Activated naive CD4-positive, alpha-beta T cell treated with Interleukin-2 at 50 U/mL for 16 hours (primary cell): ENCODE measurements around the gene GRAMD1C.

Experiments used
- DNase-seq: peaks from one replicate; pipeline ENCODE4 v3.0.0-alpha.2; 2020

GRAMD1C gene

DNA sequence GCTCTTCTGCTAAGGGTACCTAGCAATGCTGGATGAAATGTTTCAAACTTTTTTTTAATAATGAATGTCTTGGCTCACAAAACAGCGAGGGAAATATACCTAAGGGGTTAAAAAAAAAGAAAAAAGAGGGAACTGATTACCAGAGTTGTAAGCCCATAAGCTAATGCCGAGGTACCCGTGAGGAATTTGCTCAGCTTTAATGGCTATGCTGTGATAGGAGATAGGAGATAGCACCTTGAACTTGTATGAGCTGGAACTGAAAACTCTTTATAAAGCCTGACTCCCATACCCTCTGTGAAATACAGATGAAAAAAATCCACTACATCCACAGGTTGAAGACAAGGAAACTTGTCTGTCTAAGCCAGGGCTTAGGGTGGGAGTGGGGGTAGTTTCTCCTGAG, 13.9 kb downstream of the GRAMD1C start:
- no peak for DNase-seq

DNA sequence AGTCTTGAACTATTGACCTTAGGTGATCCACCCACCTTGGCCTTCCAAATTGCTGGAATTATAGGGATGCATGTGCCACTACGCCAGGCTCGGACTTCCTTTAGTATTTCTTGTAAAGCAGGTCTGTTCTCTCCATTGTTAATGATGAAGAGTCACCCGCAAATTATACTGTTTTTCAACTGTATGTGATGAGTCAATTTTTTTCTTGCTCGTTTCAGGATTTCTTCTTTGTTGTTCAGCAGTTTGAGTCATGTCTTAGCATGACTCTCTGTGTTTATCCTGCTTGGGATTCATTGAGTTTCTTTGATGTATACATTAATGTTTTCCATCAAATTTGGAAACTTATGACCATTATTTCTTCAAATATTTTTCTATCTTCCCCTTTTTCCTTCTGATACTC, 28.9 kb downstream of the GRAMD1C start:
- no peak for DNase-seq

DNA sequence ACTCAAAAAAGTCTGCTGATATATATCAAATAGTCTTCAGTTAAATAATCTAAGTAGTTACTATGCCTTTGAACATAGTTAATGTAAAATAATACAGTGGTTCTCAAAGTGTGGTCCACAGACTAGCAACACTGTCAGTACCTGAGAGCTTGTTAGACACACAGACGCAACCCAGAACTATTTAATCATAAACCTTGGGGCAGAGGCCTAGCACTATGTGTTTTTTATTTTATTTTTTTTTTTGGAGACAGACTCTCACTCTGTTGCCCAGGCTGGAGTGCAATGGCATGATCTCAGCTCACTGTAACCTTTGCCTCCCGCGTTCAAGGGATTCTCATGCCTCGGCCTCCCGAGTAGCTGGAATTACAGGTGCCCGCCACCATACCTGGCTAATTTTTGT, 34.7 kb downstream of the GRAMD1C start:
- no peak for DNase-seq

DNA sequence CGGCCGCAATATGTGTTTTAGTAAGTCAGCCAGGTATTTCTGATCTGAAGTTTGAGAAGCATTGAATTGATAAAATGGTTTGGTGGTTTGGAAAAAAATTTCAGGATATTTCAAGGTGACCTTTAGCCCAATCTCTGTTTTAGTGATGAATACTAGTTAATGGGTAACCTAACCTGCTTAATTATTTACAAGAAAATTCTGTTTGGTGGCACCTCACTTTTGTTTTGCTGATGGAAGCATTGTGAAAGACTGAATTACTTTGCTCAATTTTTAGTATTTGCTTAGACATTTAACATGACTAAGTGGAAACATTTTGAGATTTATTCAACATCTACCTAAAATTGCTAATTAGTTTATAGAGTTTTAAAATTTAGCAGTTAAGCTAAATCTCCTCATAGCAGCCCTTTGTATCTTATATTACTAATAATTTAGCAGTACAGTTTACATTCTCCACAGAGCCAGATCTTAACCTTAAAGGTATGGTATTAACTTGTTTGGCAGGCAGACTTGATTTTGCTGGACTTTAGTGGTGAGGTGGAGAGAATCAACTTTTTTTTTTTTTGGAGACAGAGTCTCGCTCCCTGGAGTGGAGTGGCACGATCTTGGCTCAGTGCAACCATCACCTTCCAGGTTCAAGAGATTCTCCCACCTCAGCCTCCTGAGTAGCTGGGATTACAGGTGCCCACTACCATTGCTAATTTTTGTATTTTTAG, 35.4 kb downstream of the GRAMD1C start:
- no peak for DNase-seq

- DNase-seq: no peak
Measured at GRCh38 chr3:113878403-113878802, 39.8 kb downstream of the GRAMD1C start.

GRCh38 chr3:113885050-113885449, 46.5 kb downstream of the GRAMD1C start:
- no peak for DNase-seq

- DNase-seq: no peak
Measured at GRCh38 chr3:113890256-113890900, 51.8 kb downstream of the GRAMD1C start.

- no peak for DNase-seq
Measured at GRCh38 chr3:113894927-113895326, 56.3 kb downstream of the GRAMD1C start.

- no peak for DNase-seq
Measured at GRCh38 chr3:113895964-113896363, 57.4 kb downstream of the GRAMD1C start.

DNA sequence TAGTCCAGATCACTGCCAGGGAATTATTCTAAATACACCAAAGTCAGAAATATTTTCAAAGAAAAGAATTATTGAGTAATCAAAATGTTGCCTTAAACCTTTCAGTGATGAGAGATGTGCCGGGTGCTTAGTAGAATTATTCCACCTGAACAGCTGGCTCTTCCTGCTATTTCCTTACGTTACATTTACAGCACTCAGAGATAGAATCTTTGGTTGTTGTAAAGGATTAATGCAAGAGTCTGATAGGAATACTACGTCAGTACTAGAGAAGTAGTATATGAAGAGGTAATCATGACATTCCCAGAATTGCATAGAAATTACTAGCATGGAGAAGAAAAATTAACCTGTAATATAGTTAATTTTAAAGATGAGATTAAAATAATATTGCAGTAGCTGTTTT, 58.3 kb downstream of the GRAMD1C start:
- DNase-seq: no peak

DNA sequence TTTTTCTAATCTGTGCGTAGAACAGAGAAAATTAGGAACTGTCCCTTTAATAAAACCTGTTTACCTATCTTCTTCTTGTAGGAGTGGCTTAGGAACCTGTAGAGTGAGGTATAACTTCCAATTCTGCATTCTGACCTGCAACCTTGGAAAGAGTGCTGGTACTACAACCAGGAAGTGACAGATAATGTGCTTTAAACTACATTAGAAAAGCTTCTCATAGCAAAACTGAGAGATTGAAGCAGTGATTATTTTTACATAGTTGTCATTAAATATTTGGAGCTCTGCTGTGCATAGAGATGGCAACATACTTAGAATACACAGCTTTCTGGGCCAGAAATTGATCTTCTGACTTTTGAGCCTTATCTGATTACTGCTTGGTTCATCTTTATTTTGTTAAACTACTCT, 58.8 kb downstream of the GRAMD1C start:
- no peak for DNase-seq

DNA sequence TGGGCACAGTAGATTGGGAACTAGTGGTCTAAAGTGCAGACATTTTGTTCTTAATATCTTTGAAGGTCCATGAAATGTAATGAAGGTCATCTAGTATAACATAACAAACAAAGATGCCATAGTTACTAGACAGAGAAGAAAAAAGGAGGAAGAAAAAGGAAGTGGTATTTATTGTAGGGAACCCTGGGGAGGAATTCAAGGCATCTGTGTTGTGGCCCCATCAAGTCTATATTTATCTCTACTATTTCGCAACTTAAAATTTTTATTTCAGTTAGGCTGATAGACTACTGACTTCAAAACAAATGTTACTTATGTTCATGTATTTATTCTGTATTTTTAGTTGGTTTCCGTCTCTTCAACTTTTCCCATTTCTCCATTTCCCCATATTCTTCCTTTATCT, 60.3 kb downstream of the GRAMD1C start:
- no peak for DNase-seq

GRCh38 chr3:113906568-113907140, 68.1 kb downstream of the GRAMD1C start:
- no peak for DNase-seq

GRCh38 chr3:113908133-113908532, 69.5 kb downstream of the GRAMD1C start:
- DNase-seq: no peak

DNA sequence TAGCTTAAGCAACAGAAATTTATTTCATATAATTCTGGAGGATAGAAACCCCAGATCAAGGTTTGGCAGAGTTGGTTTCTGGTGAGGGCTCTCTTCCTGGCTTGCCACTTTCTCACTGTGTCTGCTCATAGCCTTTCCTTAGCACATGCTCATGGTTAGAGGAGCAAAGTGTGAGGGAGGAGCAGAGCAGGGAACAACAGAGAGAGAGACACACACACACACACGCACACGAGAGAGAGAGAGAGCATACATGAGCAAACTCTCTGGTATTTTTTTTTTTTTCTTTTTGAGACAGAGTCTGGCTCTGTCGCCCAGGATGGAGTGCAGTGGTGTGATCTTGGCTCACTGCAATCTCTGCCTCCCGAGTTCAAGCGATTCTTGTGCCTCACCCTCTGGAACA, 72.4 kb downstream of the GRAMD1C start:
- no peak for DNase-seq

DNA sequence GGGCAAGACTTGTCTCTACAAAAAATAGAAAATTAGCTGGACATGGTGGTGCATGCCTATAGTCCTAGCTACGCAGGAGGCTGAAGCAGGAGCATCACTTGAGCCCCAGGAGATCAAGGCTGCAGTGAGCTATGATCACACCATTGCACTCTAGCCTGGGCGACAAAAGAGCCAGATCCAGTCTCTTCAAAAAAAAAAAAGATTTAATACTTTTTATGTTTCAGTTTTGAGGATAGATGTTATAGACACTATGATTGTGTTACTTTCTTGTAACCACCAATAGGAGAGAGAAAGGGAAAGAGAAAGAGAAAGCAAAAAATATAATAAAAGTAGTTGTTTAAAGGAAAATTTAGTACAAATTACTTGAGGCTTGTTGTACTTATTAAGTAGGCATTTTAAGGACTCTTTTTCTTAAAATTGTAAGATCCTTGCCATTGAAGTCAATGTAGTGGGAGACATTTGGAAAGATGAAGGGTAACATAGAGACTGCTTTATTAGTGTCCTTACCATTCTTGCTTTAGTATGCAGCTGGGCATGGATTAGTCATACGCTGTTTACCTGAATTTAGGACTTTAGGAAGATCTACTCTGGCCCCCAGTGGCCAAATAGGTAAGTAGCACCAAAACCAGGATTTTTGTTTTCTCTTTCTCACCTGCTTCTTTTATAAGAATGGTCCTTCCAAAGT, 74.1 kb downstream of the GRAMD1C start:
- peak; percentile 4 for DNase-seq

GRCh38 chr3:113914646-113915045, 76.1 kb downstream of the GRAMD1C start:
- no peak for DNase-seq

GRCh38 chr3:113927556-113927955, 89.0 kb downstream of the GRAMD1C start:
- DNase-seq: no peak

- DNase-seq: no peak
Measured at GRCh38 chr3:113946831-113947230, 108.2 kb downstream of the GRAMD1C start.

DNA sequence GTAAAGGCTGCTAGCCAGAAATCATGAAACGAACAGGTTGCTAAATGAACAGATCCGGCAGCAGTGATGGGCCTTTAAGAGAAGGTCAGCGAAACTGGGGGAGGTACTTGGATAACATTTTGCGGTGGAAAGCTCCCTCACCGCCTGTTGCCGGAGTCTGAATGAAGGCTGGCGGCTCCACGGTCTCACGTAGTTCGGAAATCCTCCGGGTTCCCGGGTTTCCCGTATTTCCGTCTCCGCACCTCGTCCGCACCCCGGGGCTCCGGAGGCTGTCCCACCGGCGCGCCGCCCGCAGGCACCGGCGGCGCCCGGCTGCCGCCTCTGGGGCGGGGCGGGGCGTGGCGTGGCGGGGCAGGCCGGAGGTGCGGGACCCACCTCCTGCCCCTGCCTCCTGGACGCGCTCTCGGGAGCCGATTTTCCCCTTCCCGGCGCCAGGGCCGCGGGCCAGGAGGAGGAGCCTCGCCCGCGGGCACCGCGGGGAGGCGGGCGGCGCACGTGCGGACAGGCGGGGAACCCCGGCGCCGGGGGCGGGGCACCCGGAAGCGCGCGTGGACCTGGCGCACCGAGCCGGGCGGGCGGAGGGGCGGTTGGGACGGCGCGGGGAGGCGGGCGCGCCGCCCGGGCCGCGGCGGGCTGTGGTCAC, 108.9 kb downstream of the GRAMD1C start, which contains the start of gene ZDHHC23:
Gene ZDHHC23 (plus strand): TSS at position 642 of the 643 bp plus-strand sequence. CDS start 790 bp downstream, outside the sequence.
- peak; percentile 68 for DNase-seq

DNA sequence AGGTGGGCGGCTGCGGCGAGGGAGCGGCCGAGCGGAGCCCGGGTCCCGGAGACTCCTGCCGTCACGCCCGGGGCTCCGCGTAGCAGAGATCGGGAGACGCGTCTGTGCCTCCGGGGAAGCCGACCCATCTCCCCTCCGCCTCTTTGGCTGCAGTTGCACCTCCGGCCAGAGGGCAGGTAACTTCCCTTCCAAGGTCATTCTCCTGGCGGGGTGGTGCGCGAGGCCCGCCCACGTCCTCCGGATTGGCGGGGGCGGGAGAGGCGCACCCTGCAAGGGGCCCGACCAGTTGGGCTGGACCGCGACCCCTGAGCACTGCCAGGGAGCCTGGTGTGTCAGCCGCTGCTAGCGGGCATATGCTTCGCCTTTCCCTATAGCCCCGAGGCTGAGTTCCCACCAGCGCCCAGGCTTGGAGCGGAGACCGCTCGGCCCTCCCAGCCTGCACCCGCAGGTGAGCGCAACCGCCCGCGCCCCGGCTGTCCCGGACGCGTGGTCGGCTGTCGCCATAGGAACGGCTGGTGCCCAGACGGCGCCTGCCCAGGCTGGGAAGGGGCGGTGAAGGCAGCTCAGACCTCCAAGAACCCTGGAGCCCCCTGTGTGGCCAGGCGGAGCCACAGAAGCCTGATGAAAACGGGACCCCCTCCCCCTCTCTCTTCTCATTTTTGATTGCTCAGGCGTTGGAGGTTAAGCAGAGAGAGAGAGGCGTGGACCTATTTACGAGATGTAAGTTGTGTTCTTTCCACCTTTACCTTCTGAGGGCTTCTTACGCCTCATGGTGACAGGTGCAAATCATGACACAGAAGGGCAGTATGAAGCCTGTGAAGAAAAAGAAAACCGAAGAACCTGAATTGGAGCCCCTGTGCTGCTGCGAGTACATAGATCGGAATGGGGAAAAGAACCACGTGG, 109.7 kb downstream of the GRAMD1C start:
- peak; percentile 29 for DNase-seq

DNA sequence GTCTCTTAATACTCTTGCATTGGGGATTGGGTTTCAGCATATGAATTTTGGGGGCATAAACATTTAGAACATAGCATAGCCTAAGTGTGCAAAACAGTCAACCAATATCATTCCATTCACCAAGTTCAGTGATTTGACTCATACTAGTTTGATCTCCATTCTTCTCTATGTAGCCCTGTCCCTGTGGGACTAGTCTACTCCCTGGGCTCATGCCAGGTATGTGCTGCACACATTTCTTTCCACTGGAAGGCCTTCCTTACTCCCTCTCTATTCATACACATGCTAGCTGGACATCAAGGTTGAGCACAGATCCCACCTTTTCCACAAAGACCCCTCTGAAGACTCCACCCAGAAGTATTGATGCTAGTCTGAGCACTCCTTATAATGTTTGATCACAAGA, 114.3 kb downstream of the GRAMD1C start:
- DNase-seq: no peak
